22Rv1 (cell line): ENCODE data around the gene KCNAB1.

Experiments used
- H3K27ac ChIP-seq: fragments of 450-650 bp; 2 replicates; pipeline ENCODE4 v1.5.1; 2017
- ZFX ChIP-seq: fragments of 450-650 bp; IDR thresholded peaks from 2 replicates; pipeline ENCODE4 v1.6.1; 2017; ENCODE audit warnings: antibody characterized with exemption, borderline replicate concordance
- TF ChIP-seq, protein P1 (sequence below): fragments of 450-650 bp; IDR thresholded peaks from 2 replicates; pipeline ENCODE4 v1.5.1; 2017; ENCODE audit warnings: mild to moderate bottlenecking

The KCNAB1 gene

DNA sequence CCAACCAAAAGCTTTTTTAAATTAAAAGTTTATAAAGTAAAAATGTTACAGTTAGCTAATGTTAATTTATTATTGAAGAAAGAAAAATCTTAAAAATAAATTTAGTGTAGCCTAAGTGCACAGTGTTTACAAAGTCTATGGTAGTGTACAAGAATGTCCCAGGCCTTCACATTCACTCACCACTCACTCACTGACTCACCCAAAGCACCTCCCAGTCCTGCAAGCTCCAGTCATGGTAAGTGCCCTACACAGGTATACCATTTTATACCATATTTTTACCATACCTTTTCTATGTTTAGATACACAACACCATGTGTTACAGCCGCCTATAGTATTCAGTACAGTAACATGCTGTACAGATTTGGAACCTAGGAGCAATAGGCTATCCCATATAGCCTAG lies 405.4 kb downstream of the KCNAB1 start:
- H3K27ac ChIP-seq, result no peak overlapping the region
- TF ChIP-seq, protein P1, sequence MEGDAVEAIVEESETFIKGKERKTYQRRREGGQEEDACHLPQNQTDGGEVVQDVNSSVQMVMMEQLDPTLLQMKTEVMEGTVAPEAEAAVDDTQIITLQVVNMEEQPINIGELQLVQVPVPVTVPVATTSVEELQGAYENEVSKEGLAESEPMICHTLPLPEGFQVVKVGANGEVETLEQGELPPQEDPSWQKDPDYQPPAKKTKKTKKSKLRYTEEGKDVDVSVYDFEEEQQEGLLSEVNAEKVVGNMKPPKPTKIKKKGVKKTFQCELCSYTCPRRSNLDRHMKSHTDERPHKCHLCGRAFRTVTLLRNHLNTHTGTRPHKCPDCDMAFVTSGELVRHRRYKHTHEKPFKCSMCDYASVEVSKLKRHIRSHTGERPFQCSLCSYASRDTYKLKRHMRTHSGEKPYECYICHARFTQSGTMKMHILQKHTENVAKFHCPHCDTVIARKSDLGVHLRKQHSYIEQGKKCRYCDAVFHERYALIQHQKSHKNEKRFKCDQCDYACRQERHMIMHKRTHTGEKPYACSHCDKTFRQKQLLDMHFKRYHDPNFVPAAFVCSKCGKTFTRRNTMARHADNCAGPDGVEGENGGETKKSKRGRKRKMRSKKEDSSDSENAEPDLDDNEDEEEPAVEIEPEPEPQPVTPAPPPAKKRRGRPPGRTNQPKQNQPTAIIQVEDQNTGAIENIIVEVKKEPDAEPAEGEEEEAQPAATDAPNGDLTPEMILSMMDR, result no peak
- TF ChIP-seq ZFX, result no peak

DNA sequence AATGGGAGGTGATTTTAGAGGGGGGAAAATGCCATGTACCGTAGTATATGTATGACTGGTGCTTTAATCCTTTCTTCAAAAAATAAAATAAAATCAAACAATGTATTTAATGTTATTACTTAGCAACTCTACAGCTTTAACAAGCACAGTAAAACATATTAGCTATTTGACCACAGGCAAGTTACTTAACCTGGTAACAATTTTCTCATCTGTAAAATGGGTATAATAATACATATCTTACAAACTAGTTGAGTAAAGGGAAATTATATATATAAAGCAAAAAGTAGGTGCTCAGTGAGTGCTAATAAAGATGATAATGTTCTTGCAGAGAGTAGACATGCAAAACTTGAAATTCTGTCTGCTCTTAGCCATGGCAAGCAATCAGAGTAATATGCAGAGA lies 406.7 kb downstream of the KCNAB1 start:
- no peak overlapping the region for H3K27ac ChIP-seq
- no peak for TF ChIP-seq ZFX
- TF ChIP-seq, protein P1, result no peak

DNA sequence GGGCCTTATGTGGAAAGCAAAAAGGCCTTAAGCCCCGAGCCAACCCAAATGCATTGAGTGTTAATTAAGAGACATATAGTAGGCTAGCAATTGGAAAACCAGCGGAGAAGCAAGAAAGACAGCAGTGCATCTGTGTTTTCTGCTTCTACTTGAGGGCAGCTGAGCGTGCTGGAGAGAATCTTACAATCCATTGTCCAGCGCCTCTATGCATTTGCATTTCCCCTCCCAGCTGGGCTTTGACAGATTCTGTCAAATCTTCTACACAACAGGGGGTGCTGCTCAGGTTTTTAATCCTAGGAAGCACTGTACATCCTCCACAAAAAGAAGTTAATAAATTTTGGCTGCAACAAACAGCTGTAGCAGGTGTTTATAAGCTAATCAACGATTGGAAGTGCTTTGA lies 410.6 kb downstream of the KCNAB1 start:
- TF ChIP-seq ZFX, result no peak
- TF ChIP-seq, protein P1, result no peak
- no peak overlapping the region for H3K27ac ChIP-seq

DNA sequence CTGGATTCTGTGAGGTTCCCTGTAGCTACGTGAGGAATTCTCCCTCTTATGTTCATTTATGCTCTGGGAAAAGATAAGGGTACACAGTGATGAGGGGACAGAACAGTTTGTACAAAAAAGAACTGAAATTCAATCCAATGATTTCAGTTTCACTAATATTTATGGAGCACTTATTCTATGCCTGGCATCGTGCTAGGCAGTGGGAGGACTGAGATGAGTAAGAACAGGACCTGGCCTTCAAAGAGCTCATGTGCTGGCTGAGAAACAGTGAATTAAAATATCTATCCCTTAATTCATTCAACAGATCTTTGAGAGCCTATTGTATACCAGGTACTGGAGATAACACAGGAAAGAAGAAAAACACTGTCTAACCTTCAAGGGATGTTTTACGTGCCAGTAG lies 412.4 kb downstream of the KCNAB1 start:
- no peak for TF ChIP-seq ZFX
- TF ChIP-seq, protein P1, result no peak
- no peak overlapping the region for H3K27ac ChIP-seq

DNA sequence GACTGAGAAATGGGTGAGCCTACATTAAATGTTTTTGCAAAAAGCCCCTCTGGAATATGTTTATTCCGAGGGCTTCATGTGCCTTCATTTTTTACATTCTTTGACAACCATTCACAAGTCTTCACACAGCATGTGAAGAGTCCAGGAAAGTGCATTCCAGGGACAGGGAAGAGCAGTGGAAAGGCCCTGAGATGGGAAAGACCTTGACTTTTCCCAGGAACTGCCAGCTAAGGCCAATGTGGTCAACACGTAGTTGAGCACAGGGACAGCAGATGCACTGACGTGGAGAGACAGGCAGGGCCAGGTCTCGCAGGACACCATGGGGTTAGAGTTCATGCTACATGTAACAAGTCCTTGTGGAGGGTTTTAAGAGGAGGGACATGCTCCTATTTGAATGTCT lies 412.8 kb downstream of the KCNAB1 start:
- no peak for TF ChIP-seq ZFX
- TF ChIP-seq, protein P1, result no peak
- H3K27ac ChIP-seq, result no peak overlapping the region

DNA sequence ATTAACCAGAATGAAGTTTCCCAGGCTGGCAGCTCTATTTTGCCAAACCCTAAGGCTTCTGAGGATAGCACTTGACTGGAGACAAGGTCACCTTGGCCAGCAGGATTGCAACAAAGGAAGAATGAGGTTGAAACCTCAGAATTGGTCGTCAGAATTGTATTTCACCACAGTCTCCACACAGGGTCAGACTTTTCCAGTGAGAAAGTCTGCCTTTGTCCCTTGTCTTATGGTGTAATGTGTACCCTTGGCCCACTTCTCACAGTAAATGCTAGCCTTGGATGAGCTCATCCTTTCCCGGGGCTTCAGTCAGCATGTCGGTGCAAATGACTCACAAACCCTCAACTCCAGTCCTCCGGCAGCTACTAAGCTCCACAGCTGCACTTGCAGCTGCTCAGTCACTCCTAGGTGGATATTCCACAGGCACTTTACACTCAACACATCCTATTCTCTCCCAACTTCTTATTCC lies 414.8 kb downstream of the KCNAB1 start:
- no peak overlapping the region for H3K27ac ChIP-seq
- TF ChIP-seq, protein P1, result no peak
- TF ChIP-seq ZFX, result no peak

DNA sequence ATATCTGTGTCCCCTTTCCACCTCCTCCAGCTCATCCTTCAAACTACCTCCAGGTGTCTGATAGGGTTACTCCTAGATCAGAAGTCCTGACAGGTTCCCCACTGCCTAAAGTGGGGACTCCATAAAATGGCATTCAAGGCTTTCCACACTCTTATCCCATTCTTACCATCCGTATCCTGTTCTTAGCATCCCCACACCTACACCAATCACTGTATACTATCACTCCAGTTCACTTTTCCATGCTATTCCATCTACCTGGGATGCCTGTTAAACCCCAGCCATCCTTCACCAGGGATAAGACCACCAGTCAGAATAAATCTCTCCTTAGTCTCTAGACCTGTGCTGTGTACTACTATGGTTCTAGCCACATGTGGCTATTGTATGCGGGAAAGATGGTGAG lies 415.4 kb downstream of the KCNAB1 start:
- no peak for TF ChIP-seq ZFX
- TF ChIP-seq, protein P1, result no peak
- no peak overlapping the region for H3K27ac ChIP-seq
